Activated naive CD8-positive, alpha-beta T cell treated with anti-CD3 and anti-CD28 coated beads for 36 hours (primary cell): ENCODE results near the gene ATP2B3. TPM values are rescaled to one million over a fixed set of nuclear protein-coding genes. Genes with fewer than 3 reads are reported as not detected.

Source experiments
- DNase-seq: peaks from one replicate; pipeline ENCODE4 v3.0.0; 2021
- H3K27ac Mint-ChIP-seq: one replicate; pipeline ENCODE4 v1.8.0; 2022; ENCODE audit warnings: mild to moderate bottlenecking, moderate library complexity, mixed read lengths
- H3K27me3 Mint-ChIP-seq: one replicate; pipeline ENCODE4 v1.8.0; 2022; ENCODE audit warnings: mild to moderate bottlenecking, mixed read lengths
- H3K36me3 Mint-ChIP-seq: one replicate; pipeline ENCODE4 v1.8.0; 2021; ENCODE audit warnings: mild to moderate bottlenecking, mixed read lengths
- H3K4me1 Mint-ChIP-seq: one replicate; pipeline ENCODE4 v1.8.0; 2021; ENCODE audit warnings: mixed read lengths
- H3K4me3 Mint-ChIP-seq: one replicate; pipeline ENCODE4 v1.8.0; 2022; ENCODE audit warnings: mild to moderate bottlenecking, moderate library complexity, mixed read lengths
- H3K9me3 Mint-ChIP-seq: one replicate; pipeline ENCODE4 v1.8.0; 2022; ENCODE audit warnings: mixed read lengths
- total RNA-seq, 2 experiments: library from RNA; stranded (reverse); gene quantifications; one replicate each; pipeline ENCODE4 v1.2.3, GENCODE V29; 2021

Gene ATP2B3
- total RNA-seq, 2 experiments from 2014 or later: not detected

- Mint-ChIP-seq H3K27ac (no peak overlapping the region), H3K4me3 (no peak overlapping the region), H3K9me3 (peaks cover 3% of the 10 kb centered on the region), H3K36me3 (no peaks in the 10 kb centered on the region), H3K27me3 (no peaks in the 10 kb centered on the region), H3K4me1 (no peaks in the 10 kb centered on the region)
- no peak for DNase-seq
These were observed 109.6 kb downstream of the ATP2B3 start for GRCh38 chrX:153626863-153627674.

- H3K36me3 Mint-ChIP-seq: no peaks in the 10 kb centered on the region
- H3K27me3 Mint-ChIP-seq: no peaks in the 10 kb centered on the region
- peaks cover 3% of the 10 kb centered on the region for H3K9me3 Mint-ChIP-seq
- no peaks in the 10 kb centered on the region for H3K4me1 Mint-ChIP-seq
- no peak overlapping the region for H3K4me3 Mint-ChIP-seq
- H3K27ac Mint-ChIP-seq: no peak overlapping the region
- no peak for DNase-seq
These were observed 110.3 kb downstream of the ATP2B3 start for GRCh38 chrX:153627675-153628111.

GRCh38 chrX:153628129-153628528, 110.7 kb downstream of the ATP2B3 start:
- H3K4me1 Mint-ChIP-seq: no peaks in the 10 kb centered on the region
- no peak overlapping the region for H3K4me3 Mint-ChIP-seq
- H3K27me3 Mint-ChIP-seq: no peaks in the 10 kb centered on the region
- no peak overlapping the region for H3K27ac Mint-ChIP-seq
- no peak for DNase-seq
- H3K36me3 Mint-ChIP-seq: no peaks in the 10 kb centered on the region
- peaks cover 3% of the 10 kb centered on the region for H3K9me3 Mint-ChIP-seq

GRCh38 chrX:153628665-153629064, 111.2 kb downstream of the ATP2B3 start:
- no peak for DNase-seq
- peaks cover 3% of the 10 kb centered on the region for H3K9me3 Mint-ChIP-seq
- H3K27me3 Mint-ChIP-seq: no peaks in the 10 kb centered on the region
- H3K36me3 Mint-ChIP-seq: no peaks in the 10 kb centered on the region
- H3K4me3 Mint-ChIP-seq: no peak overlapping the region
- H3K27ac Mint-ChIP-seq: no peak overlapping the region
- H3K4me1 Mint-ChIP-seq: no peaks in the 10 kb centered on the region

GRCh38 chrX:153631346-153631745, 113.9 kb downstream of the ATP2B3 start:
- H3K27ac Mint-ChIP-seq: no peak overlapping the region
- no peak for DNase-seq
- H3K27me3 Mint-ChIP-seq: no peaks in the 10 kb centered on the region
- peaks cover 3% of the 10 kb centered on the region for H3K9me3 Mint-ChIP-seq
- H3K4me3 Mint-ChIP-seq: no peak overlapping the region
- no peaks in the 10 kb centered on the region for H3K36me3 Mint-ChIP-seq
- no peaks in the 10 kb centered on the region for H3K4me1 Mint-ChIP-seq

- no peak for DNase-seq
- Mint-ChIP-seq H3K9me3 (peaks cover 3% of the 10 kb centered on the region), H3K4me3 (no peak overlapping the region), H3K27ac (no peak overlapping the region), H3K27me3 (no peaks in the 10 kb centered on the region), H3K4me1 (no peaks in the 10 kb centered on the region), H3K36me3 (no peaks in the 10 kb centered on the region)
These were observed 114.6 kb downstream of the ATP2B3 start for GRCh38 chrX:153631907-153632594.

Other genes starting within 250 kb of the ATP2B3 start
- not detected for gene PNMA6F, start 195.9 kb upstream of the ATP2B3 start, total RNA-seq
- 10 to 100 TPM; 12.5 to 13.9 TPM for gene ZNF275, start 183.5 kb upstream of the ATP2B3 start, total RNA-seq
- not detected for gene PNMA6E, start 116.3 kb upstream of the ATP2B3 start, total RNA-seq
- gene ZFP92, start 106.2 kb upstream of the ATP2B3 start, total RNA-seq: 1 to 10 TPM; 1.3 to 1.5 TPM
- gene TREX2, start 71.6 kb upstream of the ATP2B3 start, total RNA-seq: 1 to 10 TPM; 1.8 to 2.1 TPM
- 10 to 100 TPM; 66.4 to 67.2 TPM for gene HAUS7, start 47.1 kb upstream of the ATP2B3 start, total RNA-seq
- not detected for gene BGN, start 22.7 kb upstream of the ATP2B3 start, total RNA-seq
- gene CCNQ, start 81.5 kb downstream of the ATP2B3 start, total RNA-seq: 10 to 100 TPM; 24.8 to 25.5 TPM
- gene DUSP9, start 129.6 kb downstream of the ATP2B3 start, total RNA-seq: under 1 TPM; 0.08 to 0.23 TPM
- 1 to 10 TPM; 1.0 to 1.2 TPM for gene PNCK, start 156.2 kb downstream of the ATP2B3 start, total RNA-seq
- under 1 TPM; 0.68 to 0.70 TPM for gene SLC6A8, start 170.3 kb downstream of the ATP2B3 start, total RNA-seq
- 100 to 1,000 TPM; 103 to 109 TPM for gene BCAP31, start 206.7 kb downstream of the ATP2B3 start, total RNA-seq
- 1 to 10 TPM; 4.1 to 4.3 TPM for gene ABCD1, start 207.2 kb downstream of the ATP2B3 start, total RNA-seq
- gene PLXNB3, start 246.6 kb downstream of the ATP2B3 start, total RNA-seq: 1 to 10 TPM; 2.8 to 4.2 TPM